Glutamatergic neuron (in vitro differentiated cells): ENCODE measurements around the gene GALNT7. TPM values are rescaled to one million over a fixed set of nuclear protein-coding genes. Genes with fewer than 3 reads are reported as not detected.

Experiments
- DNase-seq: peaks from one replicate; pipeline ENCODE4 v3.0.0; 2022
- H3K27ac Mint-ChIP-seq: one replicate; pipeline ENCODE4 v1.8.0; 2020; ENCODE audit warnings: mild to moderate bottlenecking, mixed read lengths, inconsistent platforms; ENCODE audit not compliant: unreplicated experiment
- H3K27me3 Mint-ChIP-seq: one replicate; pipeline ENCODE4 v1.8.0; 2020; ENCODE audit warnings: mild to moderate bottlenecking, moderate library complexity, mixed read lengths, inconsistent platforms; ENCODE audit not compliant: unreplicated experiment
- H3K36me3 Mint-ChIP-seq: one replicate; pipeline ENCODE4 v1.8.0; 2020; ENCODE audit warnings: mild to moderate bottlenecking, mixed read lengths, inconsistent platforms; ENCODE audit not compliant: unreplicated experiment
- H3K4me1 Mint-ChIP-seq: one replicate; pipeline ENCODE4 v1.8.0; 2020; ENCODE audit warnings: mild to moderate bottlenecking, low read depth, mixed read lengths, inconsistent platforms; ENCODE audit not compliant: unreplicated experiment
- H3K4me3 Mint-ChIP-seq: one replicate; pipeline ENCODE4 v1.8.0; 2020; ENCODE audit warnings: mild to moderate bottlenecking, mixed read lengths, inconsistent platforms; ENCODE audit not compliant: unreplicated experiment
- H3K9me3 Mint-ChIP-seq: one replicate; pipeline ENCODE4 v1.8.0; 2020; ENCODE audit warnings: mild to moderate bottlenecking, moderate library complexity, mixed read lengths, inconsistent platforms; ENCODE audit not compliant: unreplicated experiment
- total RNA-seq: library from RNA; stranded (reverse); fragmentation: NEBNext Ultra II Directional; extraction: Animal tissue kit (Norgen Biotek cat#: 25700); gene quantifications from one replicate; pipeline ENCODE4 v1.2.1, GENCODE V29; 2021; ENCODE audit not compliant: unreplicated experiment
- TF ChIP-seq, protein P1 (sequence below): fragments of 200-600 bp; sonication (generic); IDR thresholded peaks from one replicate; pipeline ENCODE4 v1.5.0; 2021; ENCODE audit not compliant: partially characterized antibody, unreplicated experiment

The GALNT7 gene
- total RNA-seq, 1 donor from 2014 or later = 17.9 TPM

DNA sequence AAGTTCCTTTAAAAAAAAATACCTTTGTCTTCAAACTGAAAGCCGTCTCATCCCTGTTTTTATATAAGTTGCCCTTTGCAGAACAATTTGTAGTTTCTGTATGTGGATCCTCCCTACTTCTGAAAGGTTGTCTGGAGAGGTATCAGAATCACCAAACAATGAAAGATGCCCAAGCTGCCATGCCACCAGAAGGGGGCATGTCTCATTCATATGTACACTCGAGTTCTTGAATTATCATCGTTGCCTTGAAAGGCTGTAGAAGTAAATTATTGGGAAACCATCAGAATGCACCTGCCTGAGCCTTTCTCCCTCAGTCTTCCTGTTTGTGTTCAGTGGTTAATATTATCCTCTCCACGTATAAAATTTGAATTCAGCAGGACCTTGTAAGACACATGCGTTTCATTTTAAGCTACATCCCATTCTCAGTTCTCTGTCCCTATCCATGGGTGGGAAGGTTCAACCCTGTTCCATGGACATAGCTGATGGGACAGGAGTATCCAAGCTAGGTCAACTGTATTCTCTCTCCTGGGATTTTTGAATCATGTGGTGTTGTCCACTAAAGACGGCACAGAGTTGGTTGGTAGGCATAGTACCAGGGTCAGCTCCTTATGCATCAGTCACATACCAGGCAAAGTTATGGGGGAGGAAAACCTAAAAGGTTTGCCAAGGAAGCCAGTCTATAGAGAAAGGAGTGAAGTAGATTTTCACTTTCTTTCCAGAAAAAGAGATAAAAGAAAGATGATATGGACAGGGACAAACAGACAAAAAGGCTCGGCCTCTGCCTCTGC is 24.0 kb downstream of the GALNT7 start:
- Mint-ChIP-seq H3K36me3 (no peaks in the 10 kb centered on the region), H3K4me1 (peaks cover 12% of the 10 kb centered on the region), H3K27ac (no peak overlapping the region)

GRCh38 chr4:173194157-173194556 is 25.5 kb downstream of the GALNT7 start:
- no peak for DNase-seq
- Mint-ChIP-seq H3K36me3 (no peaks in the 10 kb centered on the region), H3K27me3 (no peaks in the 10 kb centered on the region), H3K27ac (no peak overlapping the region), H3K4me3 (no peak overlapping the region), H3K4me1 (peaks cover 7% of the 10 kb centered on the region), H3K9me3 (no peaks in the 10 kb centered on the region)
- TF ChIP-seq, protein P1, sequence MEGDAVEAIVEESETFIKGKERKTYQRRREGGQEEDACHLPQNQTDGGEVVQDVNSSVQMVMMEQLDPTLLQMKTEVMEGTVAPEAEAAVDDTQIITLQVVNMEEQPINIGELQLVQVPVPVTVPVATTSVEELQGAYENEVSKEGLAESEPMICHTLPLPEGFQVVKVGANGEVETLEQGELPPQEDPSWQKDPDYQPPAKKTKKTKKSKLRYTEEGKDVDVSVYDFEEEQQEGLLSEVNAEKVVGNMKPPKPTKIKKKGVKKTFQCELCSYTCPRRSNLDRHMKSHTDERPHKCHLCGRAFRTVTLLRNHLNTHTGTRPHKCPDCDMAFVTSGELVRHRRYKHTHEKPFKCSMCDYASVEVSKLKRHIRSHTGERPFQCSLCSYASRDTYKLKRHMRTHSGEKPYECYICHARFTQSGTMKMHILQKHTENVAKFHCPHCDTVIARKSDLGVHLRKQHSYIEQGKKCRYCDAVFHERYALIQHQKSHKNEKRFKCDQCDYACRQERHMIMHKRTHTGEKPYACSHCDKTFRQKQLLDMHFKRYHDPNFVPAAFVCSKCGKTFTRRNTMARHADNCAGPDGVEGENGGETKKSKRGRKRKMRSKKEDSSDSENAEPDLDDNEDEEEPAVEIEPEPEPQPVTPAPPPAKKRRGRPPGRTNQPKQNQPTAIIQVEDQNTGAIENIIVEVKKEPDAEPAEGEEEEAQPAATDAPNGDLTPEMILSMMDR = no peak

More for the DNA sequence above, 24.0 kb downstream of the GALNT7 start:
- H3K27me3 Mint-ChIP-seq = no peaks in the 10 kb centered on the region
- DNase-seq = no peak
- no peaks in the 10 kb centered on the region for H3K9me3 Mint-ChIP-seq
- no peak overlapping the region for H3K4me3 Mint-ChIP-seq
- TF ChIP-seq, protein P1 = no peak

GRCh38 chr4:173195109-173195508 is 26.5 kb downstream of the GALNT7 start:
- Mint-ChIP-seq H3K36me3 (no peaks in the 10 kb centered on the region), H3K9me3 (no peaks in the 10 kb centered on the region), H3K4me1 (peaks cover 7% of the 10 kb centered on the region), H3K27ac (no peak overlapping the region), H3K4me3 (no peak overlapping the region), H3K27me3 (no peaks in the 10 kb centered on the region)
- no peak for DNase-seq
- TF ChIP-seq, protein P1 = no peak

DNA sequence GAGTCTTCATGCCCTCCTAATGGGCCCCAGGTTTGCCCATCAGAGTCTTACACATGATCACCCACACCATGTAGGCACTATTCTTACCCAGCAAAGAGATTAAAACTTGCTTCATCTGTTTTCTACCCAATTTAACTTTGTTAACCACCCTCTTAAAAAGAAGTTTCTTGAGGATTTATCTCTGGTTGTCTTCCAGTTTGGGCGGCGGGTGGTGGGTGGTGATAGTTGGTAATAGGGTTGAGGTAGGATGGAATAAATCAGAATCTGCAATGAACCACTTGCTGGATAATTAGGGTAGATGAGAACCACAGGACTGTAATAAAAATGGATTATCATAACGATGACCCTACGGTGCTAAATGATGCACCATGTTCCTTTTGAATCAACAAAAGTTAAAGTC is 30.9 kb downstream of the GALNT7 start:
- Mint-ChIP-seq H3K4me3 (no peak overlapping the region), H3K27ac (no peak overlapping the region), H3K36me3 (peaks cover 13% of the 10 kb centered on the region), H3K27me3 (no peaks in the 10 kb centered on the region), H3K9me3 (peaks cover 2% of the 10 kb centered on the region), H3K4me1 (no peaks in the 10 kb centered on the region)
- no peak for DNase-seq
- TF ChIP-seq, protein P1 = no peak

DNA sequence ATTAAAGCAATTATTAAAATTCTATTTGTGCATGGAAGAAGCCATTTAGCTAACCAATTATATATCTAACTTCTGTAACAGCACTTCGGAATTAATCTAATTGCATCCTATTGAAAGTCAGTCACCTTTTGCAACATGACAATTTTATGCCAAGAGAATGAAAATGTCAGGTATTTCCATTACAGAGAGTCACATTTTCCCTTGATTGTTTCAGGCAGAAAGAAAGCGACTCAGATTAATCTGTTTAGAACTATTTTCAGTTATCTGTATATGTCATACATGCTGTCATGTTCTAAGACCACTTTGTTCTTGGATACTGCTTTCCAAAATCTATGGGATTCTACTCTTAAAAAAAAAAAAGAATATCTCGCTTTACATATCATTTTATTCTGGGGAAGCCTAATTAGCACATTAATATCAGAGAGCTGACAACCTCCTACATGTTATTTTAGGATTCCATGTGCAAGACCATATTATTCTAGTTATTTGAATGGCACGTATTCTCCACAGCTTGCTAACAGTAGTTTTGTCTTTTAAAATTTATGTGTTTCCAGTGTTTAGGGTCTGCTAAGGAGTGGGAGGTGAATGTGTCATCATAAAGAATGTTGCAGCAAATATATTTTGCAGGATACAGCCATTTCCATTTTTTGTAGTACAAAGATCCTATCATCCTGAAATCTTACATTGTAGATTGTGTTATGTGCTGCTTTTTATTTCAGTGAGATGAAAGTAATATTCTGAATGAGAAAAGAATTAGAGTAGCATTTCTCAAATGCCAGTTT is 31.7 kb downstream of the GALNT7 start:
- H3K9me3 Mint-ChIP-seq = peaks cover 4% of the 10 kb centered on the region
- H3K4me1 Mint-ChIP-seq = no peaks in the 10 kb centered on the region
- H3K27me3 Mint-ChIP-seq = no peaks in the 10 kb centered on the region
- H3K4me3 Mint-ChIP-seq = no peak overlapping the region
- peaks cover 18% of the 10 kb centered on the region for H3K36me3 Mint-ChIP-seq
- DNase-seq = no peak
- no peak overlapping the region for H3K27ac Mint-ChIP-seq
- TF ChIP-seq, protein P1 = no peak
